H1 (cell line): ENCODE measurements around the gene DCAF15. TPM values are rescaled to one million over a fixed set of nuclear protein-coding genes. Genes with fewer than 3 reads are reported as not detected.

Source experiments
- CTCF ChIA-PET: fragments of 300-600 bp; sonication (Branson Sonifier 250); formaldehyde crosslinking; loops from one replicate; lab custom pipeline; 2021; ENCODE audit not compliant: partially characterized antibody; lab: Charles Lee
- POLR2A ChIA-PET: fragments of 300-600 bp; sonication (Branson Sonifier 250); formaldehyde crosslinking; loops from one replicate; lab custom pipeline; 2021; ENCODE audit warnings: inconsistent platforms; ENCODE audit not compliant: partially characterized antibody; lab: Charles Lee
- DNase-seq, 2 experiments: peaks; one replicate each; pipeline versions ENCODE4 v3.0.0 to v3.0.0-alpha.2; 2010 to 2022; ENCODE audit warnings: low spot score in 2 of 2, low read depth in 1 of 2, mixed read lengths in 1 of 2
- FAIRE-seq: peaks from 2 replicates; lab custom pipeline; 2011; peaks lifted over from hg19 to GRCh38; lab: Jason Lieb, UNC
- H2AFZ ChIP-seq: 2 replicates; pipeline ENCODE4 v1.8.1; 2012; ENCODE audit warnings: low read length, inconsistent platforms
- H2AK5ac ChIP-seq: 2 replicates; pipeline ENCODE4 v1.6.1; 2013; ENCODE audit warnings: low read depth, low read length
- H2BK120ac ChIP-seq: replicated peaks from 2 replicates; pipeline ENCODE3; 2013; ENCODE audit warnings: low read depth, low read length, inconsistent platforms
- H2BK12ac ChIP-seq: 2 replicates; pipeline ENCODE4 v1.6.1; 2013; ENCODE audit warnings: low read depth, low read length
- H2BK15ac ChIP-seq: 2 replicates; pipeline ENCODE4 v1.6.1; 2013; ENCODE audit warnings: low read length
- H2BK20ac ChIP-seq: 2 replicates; pipeline ENCODE4 v1.6.1; 2013; ENCODE audit warnings: low read length
- H2BK5ac ChIP-seq: 2 replicates; pipeline ENCODE4 v1.6.1; 2013; ENCODE audit warnings: low read depth, low read length
- H3K14ac ChIP-seq: 2 replicates; pipeline ENCODE4 v1.6.1; 2013; ENCODE audit warnings: inconsistent platforms; ENCODE audit not compliant: insufficient read length
- H3K18ac ChIP-seq: 2 replicates; pipeline ENCODE4 v1.6.1; 2013; ENCODE audit warnings: low read length; ENCODE audit errors: extremely low read depth
- H3K23ac ChIP-seq: 2 replicates; pipeline ENCODE4 v1.6.1; 2013; ENCODE audit warnings: inconsistent platforms; ENCODE audit not compliant: insufficient read length
- H3K23me2 ChIP-seq: 2 replicates; pipeline ENCODE4 v1.6.1; 2013; ENCODE audit warnings: low read depth, low read length
- H3K27ac ChIP-seq: 2 replicates; pipeline ENCODE4 v1.6.1; 2011; ENCODE audit warnings: low read depth, low read length, inconsistent platforms
- H3K27me3 ChIP-seq, 4 experiments: replicated peaks in 1 of 4; 1 replicate in 1 of 4; 2 replicates in 3 of 4; pipeline versions ENCODE4 v1.6.1 to v1.8.1; 2011 to 2013; ENCODE audit warnings: low read length in 3 of 4, mild to moderate bottlenecking in 3 of 4, inconsistent platforms in 2 of 4, mixed read lengths in 2 of 4, moderate library complexity in 1 of 4; ENCODE audit not compliant: control insufficient read depth in 3 of 4, insufficient read depth in 3 of 4; ENCODE audit errors: extremely low read depth in 1 of 4
- H3K36me3 ChIP-seq, 4 experiments: 2 replicates each; pipeline versions ENCODE4 v1.6.1 to v1.8.1; 2011 to 2013; ENCODE audit warnings: mild to moderate bottlenecking in 4 of 4, low read length in 3 of 4, moderate library complexity in 2 of 4, control low read depth in 1 of 4, inconsistent platforms in 1 of 4; ENCODE audit not compliant: insufficient read depth in 4 of 4, control insufficient read depth in 2 of 4
- H3K4ac ChIP-seq: replicated peaks from 2 replicates; pipeline ENCODE3; 2013; ENCODE audit warnings: low read length, low read depth, mixed read lengths, inconsistent platforms; ENCODE audit not compliant: insufficient read length
- H3K4me1 ChIP-seq, 4 experiments: replicated peaks in 1 of 4; 1 replicate in 1 of 4; 2 replicates in 3 of 4; pipeline versions ENCODE4 v1.6.1 to v1.8.1; 2011 to 2013; ENCODE audit warnings: low read length in 3 of 4, inconsistent platforms in 2 of 4, mixed read lengths in 1 of 4; ENCODE audit not compliant: insufficient read depth in 4 of 4, control insufficient read depth in 3 of 4
- H3K4me2 ChIP-seq, 2 experiments: 2 replicates each; pipeline versions ENCODE4 v1.6.1 to v1.8.1; 2011 to 2013; ENCODE audit warnings: low read depth in 2 of 2, low read length in 2 of 2, control low read depth in 1 of 2, inconsistent platforms in 1 of 2, mild to moderate bottlenecking in 1 of 2; ENCODE audit not compliant: insufficient read depth in 1 of 2
- H3K4me3 ChIP-seq, 4 experiments: fragments of 200-600, 300-600 bp in 1 of 4; sonication (generic), shearing (Covaris generic), sonication (Bioruptor Twin) in 1 of 4; 2 replicates each; pipeline versions ENCODE4 v1.5.1 to v1.8.1; 2011 to 2016; ENCODE audit warnings: low read length in 4 of 4, low read depth in 3 of 4, control low read depth in 2 of 4, inconsistent platforms in 2 of 4, mild to moderate bottlenecking in 2 of 4, mixed read lengths in 1 of 4, moderate library complexity in 1 of 4; ENCODE audit not compliant: insufficient read depth in 2 of 4; ENCODE audit errors: extremely low read depth in 1 of 4
- H3K56ac ChIP-seq: replicated peaks from 2 replicates; pipeline ENCODE3; 2013; ENCODE audit warnings: low read depth, mild to moderate bottlenecking, mixed read lengths, low read length, inconsistent platforms; ENCODE audit not compliant: insufficient read length
- H3K79me1 ChIP-seq: 2 replicates; pipeline ENCODE4 v1.6.1; 2013; ENCODE audit warnings: low read depth, low read length, control low read depth
- H3K79me2 ChIP-seq, 2 experiments: 2 replicates each; pipeline versions ENCODE4 v1.6.1 to v1.8.1; 2012 to 2013; ENCODE audit warnings: low read length in 2 of 2, mild to moderate bottlenecking in 2 of 2, inconsistent platforms in 1 of 2; ENCODE audit not compliant: insufficient read depth in 2 of 2, control insufficient read depth in 1 of 2
- H3K9ac ChIP-seq, 4 experiments: replicated peaks in 1 of 4; 1 replicate in 1 of 4; 2 replicates in 3 of 4; pipeline versions ENCODE4 v1.6.1 to v1.8.1; 2011 to 2013; ENCODE audit warnings: low read depth in 3 of 4, low read length in 3 of 4, control low read depth in 2 of 4, mild to moderate bottlenecking in 2 of 4, moderate library complexity in 2 of 4, inconsistent platforms in 1 of 4; ENCODE audit errors: extremely low read depth in 1 of 4
- H3K9me3 ChIP-seq, 2 experiments: 2 replicates each; pipeline versions ENCODE4 v1.6.1 to v1.8.1; 2012 to 2013; ENCODE audit warnings: mild to moderate bottlenecking in 2 of 2, moderate library complexity in 2 of 2, control low read depth in 1 of 2, inconsistent platforms in 1 of 2, low read depth in 1 of 2, low read length in 1 of 2, mixed read lengths in 1 of 2; ENCODE audit not compliant: insufficient read depth in 2 of 2
- H4K20me1 ChIP-seq, 2 experiments: replicated peaks in 1 of 2; 2 replicates each; pipeline versions ENCODE3 to v1.8.1; 2011 to 2013; ENCODE audit warnings: inconsistent platforms in 2 of 2, low read length in 2 of 2, mild to moderate bottlenecking in 1 of 2; ENCODE audit not compliant: insufficient read depth in 2 of 2, control insufficient read depth in 1 of 2
- H4K5ac ChIP-seq: 2 replicates; pipeline ENCODE4 v1.6.1; 2013; ENCODE audit warnings: low read length, low read depth, mixed read lengths, inconsistent platforms; ENCODE audit not compliant: insufficient read length
- H4K8ac ChIP-seq: 2 replicates; pipeline ENCODE4 v1.8.0; 2013; ENCODE audit warnings: mild to moderate bottlenecking, moderate library complexity, low read length, inconsistent platforms; ENCODE audit not compliant: insufficient read depth; ENCODE audit errors: extremely low read depth
- H4K91ac ChIP-seq: replicated peaks from 2 replicates; pipeline ENCODE3; 2013; ENCODE audit warnings: low read length, mixed read lengths, inconsistent platforms; ENCODE audit not compliant: insufficient read length
- BRCA1 ChIP-seq: IDR thresholded peaks from 2 replicates; pipeline ENCODE4 v1.6.1; 2012; ENCODE audit warnings: low read depth, low read length, improper control_type of control experiment
- GTF2F1 ChIP-seq: IDR thresholded peaks from 2 replicates; pipeline ENCODE4 v1.6.1; 2012; ENCODE audit warnings: low read depth, low read length, improper control_type of control experiment, borderline replicate concordance
- JUND ChIP-seq: IDR thresholded peaks from 2 replicates; pipeline ENCODE4 v1.6.1; 2011; ENCODE audit warnings: mild to moderate bottlenecking, improper control_type of control experiment, low read length
- MAX ChIP-seq: IDR thresholded peaks from 2 replicates; pipeline ENCODE4 v1.6.1; 2012; ENCODE audit warnings: inconsistent platforms
- NANOG ChIP-seq: IDR thresholded peaks from 2 replicates; pipeline ENCODE4 v1.6.1; 2011; ENCODE audit warnings: low read length, low read depth, mild to moderate bottlenecking, inconsistent platforms; ENCODE audit not compliant: insufficient read depth, poor library complexity, severe bottlenecking
- POLR2A ChIP-seq, 2 experiments: IDR thresholded peaks; 1 replicate in 1 of 2; 2 replicates in 1 of 2; pipeline ENCODE4 v1.6.1; 2011; ENCODE audit warnings: low read depth in 2 of 2, low read length in 2 of 2, mild to moderate bottlenecking in 2 of 2; ENCODE audit errors: control extremely low read depth in 1 of 2
- SP2 ChIP-seq: IDR thresholded peaks from 2 replicates; pipeline ENCODE4 v1.6.1; 2012; ENCODE audit warnings: mild to moderate bottlenecking, low read length, inconsistent platforms
- SUZ12 ChIP-seq: fragments of 200-600 bp; sonication (generic); IDR thresholded peaks from 2 replicates; pipeline ENCODE4 v1.6.1; 2012; ENCODE audit warnings: mild to moderate bottlenecking, inconsistent platforms, low read length, moderate library complexity, mixed read lengths
- TAF1 ChIP-seq: IDR thresholded peaks from 2 replicates; pipeline ENCODE4 v1.6.1; 2011; ENCODE audit warnings: mild to moderate bottlenecking, low read depth, low read length
- TAF7 ChIP-seq: optimal IDR thresholded peaks from 2 replicates; pipeline ENCODE3; 2011; ENCODE audit warnings: low read depth, mild to moderate bottlenecking, inconsistent platforms, low read length, moderate library complexity, borderline replicate concordance
- TEAD4 ChIP-seq: IDR thresholded peaks from 2 replicates; pipeline ENCODE4 v1.6.1; 2012; ENCODE audit warnings: low read depth, low read length, inconsistent platforms, mixed read lengths
- WGBS, 2 experiments: shearing (Covaris generic) in 1 of 2; methylation state at CpG; one replicate each; pipeline versions ENCODE4 v1.1.6 to v1.1.7; 2013 to 2015; ENCODE audit warnings: low lambda C conversion rate in 2 of 2, mixed read lengths in 2 of 2, inconsistent platforms in 1 of 2, low coverage in 1 of 2, missing lambda C conversion rate in 1 of 2; ENCODE audit not compliant: insufficient replicate concordance in 2 of 2, insufficient coverage in 1 of 2, insufficient read length in 1 of 2; ENCODE audit errors: extremely low coverage in 1 of 2, missing lambda C conversion rate in 1 of 2; 5-methylcytosine and 5-hydroxymethylcytosine counted together
- polyA plus RNA-seq, 7 experiments: library from polyadenylated mRNA; depleted of rRNA in 3 of 7; stranded (reverse) in 5 of 7; unstranded in 2 of 7; fragments of >200 nt in 5 of 7; fragments of 200-250 nt in 2 of 7; gene quantifications; 1 replicate in 5 of 7; 2 replicates in 1 of 7; 4 replicates in 1 of 7; pipeline versions ENCODE4 v1.2.1 to v1.2.3, GENCODE V29; 2011 to 2013; ENCODE audit warnings: missing spikeins in 2 of 7, mixed read lengths in 2 of 7
- total RNA-seq: library from RNA; stranded (reverse); fragmentation: NEBNext Ultra II Directional; extraction: Animal tissue kit (Norgen Biotek cat#: 25700); gene quantifications from 2 replicates; pipeline ENCODE4 v1.2.1, GENCODE V29; 2021
- TF ChIP-seq, protein P1 (sequence below): IDR thresholded peaks from 2 replicates; pipeline ENCODE4 v1.6.1; 2012; ENCODE audit warnings: inconsistent platforms

DCAF15 gene
- total and polyA plus RNA-seq, 2 of the 8 experiments (the other 6 are each of a cell fraction or from before 2014, with no cell fraction given) = 68.7 to 80.8 TPM

GRCh38 chr19:13974073-13974472 is 21.8 kb downstream of the DCAF15 start:
- H3K4me2 ChIP-seq = peak overlapping the region in 1 of 2 experiments; percentile 42; a peak in 2 of 4 replicates
- no peak overlapping the region for H3K14ac ChIP-seq
- H2AFZ ChIP-seq = no peak overlapping the region
- no peak overlapping the region for H2BK20ac ChIP-seq
- H4K5ac ChIP-seq = no peak overlapping the region
- H4K20me1 ChIP-seq = no peaks in the 10 kb centered on the region
- no peaks in the 10 kb centered on the region for H3K79me1 ChIP-seq
- H4K8ac ChIP-seq = no peak overlapping the region
- no peaks in the 10 kb centered on the region for H3K79me2 ChIP-seq
- peak overlapping the region; percentile 99; the same call in 1 of the 2 replicates for H2BK12ac ChIP-seq
- ChIA-PET CTCF (interaction anchor here (1.0 to 10.3 kb wide), 7 partner anchors 11 to 98 kb away, joined by 3 to 77 read pairs (median 5); partner anchors contain the start of genes IL27RA and MISP3), POLR2A (interaction anchor here (0.7 to 4.9 kb wide), 7 partner anchors 11 to 370 kb away, joined by 3 to 44 read pairs (median 4); no protein-coding TSS in a partner anchor)
- 0 out of 2 replicates have a peak overlapping the region, but pooled peaks have one; percentile 52 for H2BK5ac ChIP-seq
- peaks cover 0 to 8% (median 3%) of the 10 kb centered on the region in 4 experiments; a peak in 3 of 7 replicates for H3K4me1 ChIP-seq
- H3K23ac ChIP-seq = no peak overlapping the region
- H3K9me3 ChIP-seq = no peaks in the 10 kb centered on the region
- H2BK120ac ChIP-seq = no peak overlapping the region
- H3K27ac ChIP-seq = peak overlapping the region; percentile 39; the same call in 1 of the 2 replicates
- WGBS, 2 experiments = 29% methylated on average over 12 of the region's 12 CpGs; no CpG with 5 or more reads in 1 of the 2 experiments
- DNase-seq = peak; percentile 70 to 78
- H3K4ac ChIP-seq = no peak overlapping the region
- no peaks in the 10 kb centered on the region for H3K27me3 ChIP-seq
- no peak overlapping the region; the same call in 1 of the 2 replicates for H2AK5ac ChIP-seq
- H3K36me3 ChIP-seq = peaks cover 0 to 9% (median 4%) of the 10 kb centered on the region in 4 experiments; a peak in 2 of 8 replicates
- peak; percentile 100 for FAIRE-seq
- peak overlapping the region; percentile 87 for H3K18ac ChIP-seq
- no peak overlapping the region for H3K56ac ChIP-seq
- H3K23me2 ChIP-seq = peaks cover 2% of the 10 kb centered on the region; the same call in 1 of the 2 replicates
- no peak overlapping the region for H4K91ac ChIP-seq
- 0 out of 2 replicates have a peak overlapping the region, but pooled peaks have one; percentile 81 for H2BK15ac ChIP-seq
- peak overlapping the region in 1 of 4 experiments; percentile 68; a peak in 2 of 7 replicates for H3K9ac ChIP-seq
- H3K4me3 ChIP-seq = no peak overlapping the region; a peak in 1 of 8 replicates
- peak; percentile 14; the same call in 1 of the 2 replicates for TF ChIP-seq SP2
- TF ChIP-seq NANOG = no peak
- TF ChIP-seq TEAD4 = peak; percentile 66; the same call in 1 of the 2 replicates
- TF ChIP-seq TAF1 = peak; percentile 60; the same call in 1 of the 2 replicates
- no peak for TF ChIP-seq GTF2F1
- TF ChIP-seq POLR2A (IDR thresholded peaks at IDR 0.05; ENCODE audit: control extremely low read depth in 1 of 2, low read depth in 2 of 2, low read length in 2 of 2) = 0 out of 3 replicates have a peak, but pooled peaks of 1 of the 2 experiments have one; percentile 50
- no peak for TF ChIP-seq SUZ12
- TF ChIP-seq MAX = peak; percentile 81
- TF ChIP-seq, protein P1, sequence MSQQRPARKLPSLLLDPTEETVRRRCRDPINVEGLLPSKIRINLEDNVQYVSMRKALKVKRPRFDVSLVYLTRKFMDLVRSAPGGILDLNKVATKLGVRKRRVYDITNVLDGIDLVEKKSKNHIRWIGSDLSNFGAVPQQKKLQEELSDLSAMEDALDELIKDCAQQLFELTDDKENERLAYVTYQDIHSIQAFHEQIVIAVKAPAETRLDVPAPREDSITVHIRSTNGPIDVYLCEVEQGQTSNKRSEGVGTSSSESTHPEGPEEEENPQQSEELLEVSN = 0 out of 2 replicates have a peak, but pooled peaks have one; percentile 49
- peak; percentile 73 for TF ChIP-seq BRCA1
- no peak for TF ChIP-seq JUND
- TF ChIP-seq TAF7 = peak; percentile 42
